ENCODE measurements around the gene PHETA1. TPM values are rescaled to one million over a fixed set of nuclear protein-coding genes. Genes with fewer than 3 reads are reported as not detected.
"Not testable (repeated sequence)": the region's sequence is repeated elsewhere in the genome, so short reads cannot be mapped to it uniquely, and the experiment has no call there.

Gene PHETA1
- total RNA-seq, 1 donor from 2014 or later = 16.1 TPM

GRCh38 chr12:111405859-111406473 is 37.1 kb upstream of the PHETA1 start, which contains the start of gene SH2B3:
SH2B3 (plus strand) TSS chr12:111405923; CDS start chr12:111418146, 12,223 bp downstream.
- DNase-seq (ENCODE audit: low spot score) = no peak

DNA sequence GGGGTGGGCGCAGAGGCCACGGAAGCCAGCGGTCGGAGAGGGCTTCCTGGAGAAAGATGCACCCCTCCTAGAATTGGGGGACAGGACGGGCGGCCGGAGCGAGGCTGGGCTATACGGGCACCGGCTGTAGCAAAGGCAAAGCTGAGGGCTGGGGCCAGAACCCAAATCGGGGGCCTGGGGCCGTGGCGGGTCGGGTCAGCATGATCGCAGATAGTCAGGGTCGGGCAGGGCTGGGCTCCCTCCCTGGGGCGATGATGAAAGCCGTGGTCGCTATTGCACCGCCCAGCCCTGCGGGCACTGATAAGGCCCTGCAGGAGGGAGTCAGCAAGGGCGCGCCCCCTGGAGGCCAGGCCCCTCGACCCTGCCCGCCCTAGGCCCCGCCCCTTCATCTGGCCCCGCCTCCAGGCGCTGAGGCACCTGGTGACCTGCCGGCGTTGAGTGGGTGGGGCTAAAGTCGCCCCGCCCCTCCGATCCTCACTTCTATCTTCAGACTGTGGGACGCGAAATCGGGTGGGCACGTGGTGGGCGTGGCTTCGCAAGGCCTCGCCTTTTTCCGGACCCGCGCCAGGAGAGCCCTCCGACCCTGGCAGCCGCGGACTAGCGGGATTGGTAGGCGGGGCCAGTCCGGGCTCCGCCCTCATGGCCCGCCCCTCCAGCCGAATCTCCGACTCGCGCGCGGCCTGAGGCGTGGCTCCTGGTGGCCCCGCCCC is 36.4 kb upstream of the PHETA1 start:
- peak; percentile 88 for DNase-seq (ENCODE audit: low spot score)

- DNase-seq (ENCODE audit: low spot score) = no peak
Measured at GRCh38 chr12:111404362-111405148, 35.7 kb upstream of the PHETA1 start.

DNA sequence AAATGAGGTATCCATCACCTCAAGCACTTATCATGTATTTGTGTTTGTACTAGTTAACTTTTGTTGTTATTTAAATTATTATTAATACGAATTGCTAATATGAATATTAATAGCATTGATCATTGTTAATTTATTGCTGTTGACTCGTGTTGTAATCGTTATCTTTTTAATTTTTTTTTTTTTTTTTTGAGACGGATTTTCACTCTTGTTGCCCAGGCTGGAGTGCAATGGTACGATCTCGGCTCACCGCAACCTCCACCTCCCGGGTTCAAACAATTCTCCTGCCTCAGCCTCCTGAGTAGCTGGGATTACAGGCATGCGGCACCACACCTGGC is 33.6 kb upstream of the PHETA1 start:
- DNase-seq (ENCODE audit: low spot score) = not testable (repeated sequence)

DNA sequence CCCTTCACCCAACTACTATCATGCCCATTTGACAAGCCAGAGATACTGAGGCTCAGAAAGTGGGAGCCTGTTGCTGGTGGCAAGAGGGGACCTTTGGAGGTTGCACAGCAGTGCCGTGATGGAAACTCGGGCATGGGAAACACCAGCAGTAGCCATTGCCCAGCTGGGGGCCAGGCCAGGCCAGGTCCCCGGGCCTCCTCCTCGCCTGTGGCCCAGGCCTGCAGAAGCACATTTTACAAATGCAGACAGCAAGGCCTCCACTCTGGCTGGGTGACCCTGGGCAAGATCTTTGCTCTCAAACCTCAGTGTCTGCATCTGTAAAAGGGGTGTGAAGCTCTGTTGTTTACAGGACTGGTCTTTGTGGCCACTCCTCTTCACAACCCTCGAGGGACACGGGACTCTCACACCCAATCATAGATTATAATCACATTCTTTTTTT is 32.3 kb upstream of the PHETA1 start:
- DNase-seq (ENCODE audit: low spot score) = no peak

DNA sequence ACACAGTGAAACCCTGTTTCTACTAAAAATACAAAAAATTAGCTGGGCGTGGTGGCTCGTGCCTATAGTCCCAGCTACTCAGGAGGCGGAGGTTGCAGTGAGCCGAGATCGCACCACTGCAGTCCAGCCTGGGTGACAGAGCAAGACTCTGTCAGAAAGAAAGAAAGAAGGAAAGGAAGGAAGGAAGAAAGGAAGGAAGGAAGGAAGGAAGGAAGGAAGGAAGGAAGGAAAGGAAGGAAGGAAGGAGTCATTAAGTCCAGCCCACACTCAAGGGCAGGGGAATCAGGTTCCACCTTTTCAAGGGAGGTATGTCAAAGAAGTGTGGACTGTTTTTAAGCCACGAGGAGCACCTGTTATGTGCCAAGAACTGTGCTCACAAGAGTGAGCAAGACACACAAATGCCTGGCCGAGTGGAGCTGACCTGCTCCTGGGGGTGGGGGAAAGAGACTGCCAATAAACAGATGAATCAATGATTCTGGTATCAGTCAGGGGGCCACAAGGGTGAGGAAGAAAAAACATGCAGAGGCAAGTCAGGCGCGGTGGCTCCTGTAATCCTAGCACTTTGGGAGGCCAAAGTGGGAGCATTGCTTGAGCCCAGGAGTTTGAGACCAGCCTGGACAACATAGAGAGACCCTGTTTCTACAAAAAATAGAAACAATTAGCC is 31.0 kb upstream of the PHETA1 start:
- DNase-seq (ENCODE audit: low spot score) = not testable (repeated sequence)

GRCh38 chr12:111398530-111398929 is 29.6 kb upstream of the PHETA1 start:
- peak; percentile 67 for DNase-seq (ENCODE audit: low spot score)

- peak; percentile 76 for DNase-seq (ENCODE audit: low spot score)
Measured at GRCh38 chr12:111396726-111397445, 28.0 kb upstream of the PHETA1 start.

DNA sequence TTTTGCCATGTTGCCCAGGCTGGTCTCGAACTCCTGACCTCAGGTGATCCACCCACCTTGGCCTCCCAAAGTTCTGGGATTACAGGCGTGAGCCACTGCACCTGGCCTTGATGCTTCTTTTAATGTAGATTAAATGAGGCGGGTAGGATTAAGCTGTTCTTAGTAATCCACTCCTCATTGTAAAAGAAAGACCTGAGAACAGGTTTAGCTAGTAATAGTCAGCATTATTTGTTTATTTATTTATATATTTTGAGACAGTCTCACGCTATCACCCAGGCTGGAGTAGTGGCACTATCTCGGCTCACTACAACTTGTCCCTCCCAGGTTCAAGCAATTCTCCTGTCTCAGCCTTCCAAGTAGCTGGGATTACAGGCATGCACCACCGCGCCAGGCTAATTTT is 27.4 kb upstream of the PHETA1 start:
- DNase-seq (ENCODE audit: low spot score) = not testable (repeated sequence)

DNA sequence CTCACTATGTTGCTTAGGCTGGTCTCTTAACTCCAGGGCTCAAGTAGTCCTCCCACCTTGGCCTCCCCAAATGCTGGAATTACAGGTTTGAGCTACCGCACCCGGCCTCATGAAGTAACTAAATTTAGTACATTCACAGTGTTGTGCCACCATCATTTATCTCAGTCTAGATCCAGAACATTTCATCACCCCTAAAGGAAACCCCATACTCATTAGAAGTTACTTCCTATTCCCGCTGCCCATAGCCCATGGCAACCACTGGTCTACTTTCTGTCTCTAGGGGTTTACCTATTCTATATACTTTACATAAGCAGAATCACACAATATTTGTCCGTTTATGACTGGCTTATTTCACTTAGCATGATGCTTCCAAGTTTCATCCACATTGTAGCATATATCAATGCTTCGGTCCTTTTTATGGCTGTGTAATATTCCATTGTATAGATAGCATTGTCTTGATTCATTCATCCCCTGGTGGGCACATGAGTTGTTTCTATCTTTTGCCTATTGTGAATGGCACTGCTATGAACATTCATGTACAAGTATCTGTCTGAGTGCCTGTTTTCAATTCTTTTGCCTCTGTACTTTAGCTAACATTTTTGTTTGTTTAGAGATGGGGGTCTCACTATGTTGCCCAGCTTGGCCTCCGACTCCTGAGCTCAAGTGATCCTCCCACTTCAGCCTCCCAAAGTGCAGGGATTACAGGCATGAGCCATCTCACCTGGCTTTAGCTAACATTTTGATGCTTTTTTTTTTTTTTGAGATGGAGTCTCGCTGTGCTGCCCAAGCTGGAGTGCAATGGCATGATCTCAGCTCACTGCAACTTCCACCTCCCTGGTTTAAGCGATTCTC is 26.7 kb upstream of the PHETA1 start:
- no peak for DNase-seq (ENCODE audit: low spot score)

GRCh38 chr12:111394480-111394879 is 25.6 kb upstream of the PHETA1 start:
- no peak for DNase-seq (ENCODE audit: low spot score)

- no peak for DNase-seq (ENCODE audit: low spot score)
Measured at GRCh38 chr12:111393700-111394300, 24.9 kb upstream of the PHETA1 start.

DNA sequence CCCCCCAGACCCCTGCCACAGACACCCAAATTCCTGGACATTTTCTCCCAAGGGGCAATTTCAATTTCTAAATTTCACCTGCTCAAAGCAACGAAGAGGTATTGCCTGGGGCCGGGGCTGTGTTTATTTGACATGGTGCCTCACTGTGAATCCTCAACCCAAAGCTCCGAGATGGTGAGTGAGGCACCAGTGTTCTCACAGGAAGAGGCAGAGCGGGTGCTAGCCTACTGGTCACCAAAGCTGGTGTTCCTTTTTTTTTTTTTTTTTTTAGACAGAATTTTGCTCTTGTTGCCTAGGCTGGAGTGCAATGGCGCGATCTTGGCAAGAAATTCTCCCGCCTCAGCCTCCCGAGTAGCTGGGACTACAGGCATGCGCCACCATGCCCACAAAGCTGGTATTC is 22.0 kb upstream of the PHETA1 start:
- no peak for DNase-seq (ENCODE audit: low spot score)

DNA sequence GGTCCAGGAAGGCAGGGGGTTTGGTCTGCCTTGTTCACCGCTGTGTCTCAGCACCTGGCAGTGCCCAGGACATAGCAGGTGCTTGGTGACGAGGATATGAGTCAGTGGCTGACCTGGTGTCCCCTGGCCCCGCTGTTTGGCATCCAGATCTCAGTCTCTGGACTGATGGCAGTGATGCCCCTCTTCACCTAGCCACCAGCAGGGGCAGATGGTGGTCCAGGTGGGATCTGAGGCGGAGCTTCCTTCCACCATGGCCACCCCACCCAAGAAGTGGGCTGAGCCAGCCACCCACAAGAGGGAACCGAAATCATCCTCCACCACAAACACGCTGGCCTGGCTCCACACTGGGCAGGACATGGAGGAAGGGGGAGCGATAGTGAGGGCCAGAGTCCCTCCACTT is 20.7 kb upstream of the PHETA1 start:
- no peak for DNase-seq (ENCODE audit: low spot score)

DNA sequence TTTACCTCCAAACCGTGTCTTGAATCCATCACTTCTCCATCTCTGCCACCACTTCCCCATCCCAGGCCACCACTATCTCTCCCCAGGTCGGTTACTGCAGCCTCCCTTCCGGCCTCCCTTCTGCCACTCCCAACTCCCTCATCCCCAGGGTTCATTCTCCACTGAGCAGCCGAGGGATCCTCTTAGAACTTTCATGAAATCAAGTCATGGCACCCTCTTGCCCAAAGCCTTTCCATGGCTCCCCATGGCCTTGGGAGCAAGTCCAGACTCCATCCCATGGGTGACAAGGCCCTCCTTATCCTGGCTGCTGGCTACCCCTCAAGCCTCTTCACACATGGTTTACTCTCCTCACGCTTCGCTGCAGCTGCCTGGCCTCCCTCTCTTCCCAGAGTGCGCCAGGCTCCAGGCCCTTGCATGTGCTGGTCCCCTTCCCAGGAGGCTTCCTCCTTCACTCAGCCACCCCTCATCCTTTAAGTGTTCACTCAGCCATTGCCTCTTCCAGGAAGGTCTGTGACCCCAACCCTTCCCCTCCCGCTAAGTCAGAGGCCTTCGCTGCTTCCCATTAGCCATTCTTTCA is 18.9 kb upstream of the PHETA1 start:
- DNase-seq (ENCODE audit: low spot score) = no peak

DNA sequence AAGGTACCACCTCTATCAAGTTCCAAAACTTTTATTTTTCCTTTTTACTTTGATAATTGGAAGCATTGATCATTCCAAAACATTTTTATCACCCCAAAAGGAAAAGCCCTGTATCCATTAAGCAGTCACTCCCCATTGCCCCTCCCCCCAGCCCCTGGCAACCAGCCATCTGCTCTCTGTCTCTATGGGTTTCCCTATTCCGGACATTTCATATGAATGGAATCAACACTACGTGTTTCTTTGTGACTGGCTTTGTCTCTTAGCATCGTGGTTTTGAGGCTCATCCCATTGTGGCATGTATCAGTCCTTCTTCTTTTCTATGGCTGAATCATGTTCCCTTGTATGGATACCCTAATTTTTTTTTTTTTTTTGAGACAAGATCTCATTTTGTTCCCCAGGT is 18.0 kb upstream of the PHETA1 start:
- no peak for DNase-seq (ENCODE audit: low spot score)

- DNase-seq (ENCODE audit: low spot score) = no peak
Measured at GRCh38 chr12:111384596-111384995, 15.7 kb upstream of the PHETA1 start.

GRCh38 chr12:111379942-111380554 is 11.2 kb upstream of the PHETA1 start:
- DNase-seq (ENCODE audit: low spot score) = no peak

DNA sequence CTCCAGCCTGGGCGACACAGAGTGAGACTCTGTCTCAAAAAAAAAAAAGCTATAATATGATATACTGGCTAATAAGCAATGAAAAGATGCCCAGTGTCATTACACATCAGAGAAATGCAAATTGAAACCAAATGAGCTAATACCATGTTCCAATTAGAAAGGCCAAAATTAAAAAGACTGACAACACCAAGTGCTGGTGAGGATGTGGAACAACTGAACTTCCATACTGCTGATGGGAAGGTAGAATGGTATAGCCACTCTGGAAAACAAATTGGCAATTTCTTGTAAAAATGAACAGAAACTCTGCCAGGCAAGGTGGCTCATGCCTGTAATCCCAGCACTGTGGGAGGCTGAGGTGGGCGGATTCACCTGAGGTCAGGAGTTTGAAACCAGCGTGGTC is 8.5 kb upstream of the PHETA1 start:
- no peak for DNase-seq (ENCODE audit: low spot score)
